HG03039 (cell line): ENCODE data around the gene CDAN1.
"Not testable (repeated sequence)": the region's sequence is repeated elsewhere in the genome, so short reads cannot be mapped to it uniquely, and the experiment has no call there.

Experiments
- ATAC-seq: cut with Tn5 transposase; IDR thresholded peaks from one replicate; pipeline ENCODE4 v1.9.1; 2021; ENCODE audit warnings: mild to moderate bottlenecking, moderate library complexity; ENCODE audit not compliant: unreplicated experiment

Gene CDAN1

DNA sequence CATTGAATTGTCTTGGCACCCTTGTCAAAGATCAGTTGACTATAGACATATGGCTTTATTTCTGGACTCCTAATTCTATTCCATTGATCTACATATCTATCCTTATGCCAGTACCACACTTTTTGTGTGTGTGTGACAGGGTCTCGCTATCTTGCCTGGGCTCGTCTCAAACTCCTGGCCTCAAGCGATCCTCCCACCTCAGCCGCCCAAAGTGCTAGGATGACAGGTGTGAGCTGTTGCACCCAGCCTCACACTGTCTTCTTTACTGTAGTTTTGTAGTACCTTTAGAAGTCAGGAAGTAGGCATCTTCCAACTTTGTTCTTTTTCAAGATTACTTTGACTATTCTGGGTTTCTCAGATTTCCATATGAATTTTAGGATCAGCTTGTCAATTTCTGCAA lies 24.3 kb downstream of the CDAN1 start:
- no peak for ATAC-seq

DNA sequence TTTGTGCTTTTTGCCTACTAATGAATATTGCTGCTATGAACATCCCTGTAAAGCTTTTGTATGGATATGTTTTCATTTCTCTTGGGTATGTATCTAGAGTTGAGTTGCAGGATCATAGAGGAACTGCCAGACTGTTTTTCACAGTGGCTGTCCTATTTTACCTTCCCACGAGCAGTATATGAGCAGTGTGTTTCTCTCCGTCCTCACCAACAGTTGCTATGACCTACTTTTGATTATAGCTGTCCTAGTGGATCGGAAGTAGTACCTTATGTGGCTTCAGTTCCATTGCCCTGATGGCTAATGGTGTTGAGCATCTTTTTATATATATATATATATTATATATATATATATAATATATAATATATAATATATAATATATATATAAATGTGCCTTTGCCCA lies 25.2 kb downstream of the CDAN1 start:
- ATAC-seq = no peak

DNA sequence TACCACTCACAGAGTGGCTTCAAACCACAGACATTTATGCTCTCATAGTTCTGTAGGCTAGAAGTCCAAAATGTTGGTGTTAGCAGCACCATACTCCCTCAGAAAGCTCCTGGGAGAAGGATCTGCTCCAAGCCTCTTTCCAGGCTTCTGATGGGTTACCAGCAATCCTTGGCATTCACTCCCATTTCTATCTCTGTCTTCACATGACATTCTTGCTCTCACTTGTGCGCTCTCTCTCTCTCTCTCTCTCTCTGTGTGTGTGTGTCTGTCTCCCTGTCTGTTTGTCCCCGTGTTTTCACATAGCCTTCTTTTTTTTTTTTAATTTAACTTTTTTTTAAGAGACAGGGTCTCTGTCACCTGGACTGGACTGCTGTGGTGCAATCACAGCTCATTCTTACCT lies 26.3 kb downstream of the CDAN1 start:
- ATAC-seq = no peak

DNA sequence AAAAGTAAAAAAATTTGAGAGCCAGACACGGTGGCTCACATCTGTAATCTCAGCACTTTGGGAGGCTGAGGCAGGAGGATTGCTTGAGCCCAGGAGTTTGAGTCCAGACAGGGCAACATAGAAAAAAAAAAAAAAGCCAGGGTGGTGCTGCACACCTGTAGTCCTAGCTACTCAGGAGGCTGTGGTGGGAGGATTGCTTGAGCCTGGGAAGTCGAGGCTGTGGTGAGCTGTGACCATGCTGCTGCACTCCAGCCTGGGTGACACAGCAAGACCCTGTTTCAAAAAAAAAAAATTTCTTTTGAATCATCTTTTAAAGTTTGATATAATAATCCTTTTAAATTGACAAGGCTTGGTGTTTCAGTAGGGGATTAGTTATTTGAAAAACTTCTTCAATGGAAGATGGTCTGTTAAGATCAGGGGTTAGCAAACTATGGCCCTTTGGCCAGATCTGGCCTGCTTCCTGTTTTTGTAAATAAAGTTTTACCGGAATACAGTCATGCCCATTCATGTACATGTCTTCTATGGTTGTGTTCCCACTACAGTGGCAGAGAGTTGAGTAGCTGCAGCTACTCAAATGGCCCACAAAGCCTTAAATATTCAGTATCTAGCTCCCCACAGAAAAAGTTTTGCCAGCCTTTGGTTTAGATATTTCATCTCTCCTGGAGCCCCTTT lies 28.9 kb downstream of the CDAN1 start:
- no peak for ATAC-seq

DNA sequence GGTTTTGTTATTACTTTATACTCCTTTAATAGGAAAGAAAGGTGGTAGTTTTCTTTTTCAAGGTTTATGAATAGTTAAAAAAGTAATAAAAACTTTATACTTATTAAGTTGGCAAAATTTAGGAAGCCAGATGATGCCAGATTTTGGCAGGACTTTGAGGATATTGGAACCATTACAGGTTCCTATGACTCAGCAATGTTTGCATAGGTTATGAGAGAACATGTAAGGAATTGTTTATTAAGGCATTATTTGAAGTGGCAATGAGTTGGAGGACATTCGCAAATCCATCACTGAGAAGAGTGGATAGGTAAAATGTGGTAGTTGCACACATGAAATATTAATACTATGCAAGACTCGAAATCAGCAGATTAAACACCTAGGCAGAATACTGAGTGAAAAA lies 29.9 kb downstream of the CDAN1 start:
- ATAC-seq = no peak

DNA sequence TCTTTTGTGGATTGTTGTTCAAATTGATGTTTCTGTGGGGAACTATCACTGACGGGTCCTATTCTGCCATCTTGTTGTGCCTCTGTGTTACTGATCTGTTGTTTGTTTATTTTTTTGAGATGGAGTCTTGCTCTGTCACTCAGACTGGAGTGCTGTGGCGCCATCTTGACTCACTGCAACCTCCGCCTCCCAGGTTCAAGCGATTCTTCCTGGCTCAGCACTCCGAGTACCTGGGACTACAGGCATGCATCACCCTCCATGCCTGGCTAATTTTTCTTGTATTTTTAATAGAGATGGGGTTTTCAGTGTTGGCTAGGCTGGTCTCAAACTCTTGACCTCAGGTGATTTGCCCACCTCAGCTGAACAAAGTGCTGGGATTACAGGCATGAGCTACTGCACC lies 31.6 kb downstream of the CDAN1 start:
- no peak for ATAC-seq

DNA sequence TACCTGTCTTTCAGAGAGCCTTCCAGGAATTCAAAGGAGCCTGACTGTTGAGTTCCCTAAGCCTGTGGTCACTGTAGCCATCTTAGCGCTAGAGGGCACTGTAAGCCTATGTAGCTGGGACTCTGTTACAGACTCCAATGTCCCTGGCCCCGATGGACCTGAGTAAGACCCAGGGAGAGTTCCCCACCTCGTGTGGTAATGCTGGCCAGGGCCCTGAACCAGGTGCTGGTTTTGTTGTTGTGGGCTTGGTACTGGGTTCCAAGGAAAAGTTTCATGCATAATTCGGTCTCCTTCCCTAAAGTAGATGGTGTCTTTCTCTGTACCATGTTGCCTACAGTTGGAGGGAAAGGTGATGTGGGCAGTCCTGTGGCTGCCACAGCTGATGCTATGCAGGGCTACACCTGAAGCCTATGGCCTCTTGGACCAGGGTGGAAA lies 32.4 kb downstream of the CDAN1 start:
- no peak for ATAC-seq

DNA sequence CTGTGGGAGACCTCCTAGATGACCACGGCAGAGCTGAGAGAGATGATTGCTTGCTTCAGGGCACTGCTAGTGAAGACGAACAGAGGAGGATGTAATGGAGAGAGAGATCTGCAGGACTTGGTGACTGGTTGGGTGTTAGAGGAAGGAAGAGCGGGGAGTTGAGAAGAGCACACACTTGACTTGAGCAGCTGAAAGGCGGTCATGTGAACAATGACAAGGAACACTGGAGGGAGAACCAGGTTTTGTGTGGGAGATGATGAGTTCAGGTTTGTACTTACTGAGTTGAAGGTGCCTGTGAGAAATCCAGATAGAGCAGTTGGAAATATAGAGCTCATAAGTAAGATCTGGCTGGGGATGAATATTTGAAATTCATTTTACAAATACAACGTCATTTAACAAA lies 40.3 kb downstream of the CDAN1 start:
- ATAC-seq = no peak

DNA sequence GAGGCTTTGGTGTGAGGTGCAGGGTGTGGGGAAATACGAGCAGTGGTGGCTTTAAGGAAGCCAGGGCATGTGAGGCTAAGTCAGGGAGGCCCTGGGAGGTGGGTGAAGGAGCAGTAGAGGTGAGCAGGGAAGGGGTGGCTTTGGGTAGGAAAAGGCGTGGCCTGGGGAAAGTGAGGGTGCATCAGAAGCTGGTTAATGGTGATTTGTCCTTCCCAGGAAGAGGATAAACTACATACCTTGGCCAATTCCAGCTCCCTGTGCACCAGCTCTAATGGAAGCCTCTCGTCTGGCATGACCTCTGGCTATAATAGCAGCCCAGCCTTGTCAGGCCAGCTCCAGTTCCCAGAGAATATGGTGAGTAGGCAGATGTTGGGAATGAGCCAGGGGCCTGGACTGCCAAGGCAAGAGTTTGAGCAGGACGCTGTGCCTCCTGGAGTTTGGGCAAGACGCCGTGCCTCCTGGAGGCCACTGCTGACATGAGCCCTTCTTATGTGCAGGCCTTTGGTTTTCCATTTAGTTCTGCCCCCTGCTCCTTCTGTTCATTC lies 41.3 kb downstream of the CDAN1 start:
- ATAC-seq = no peak

DNA sequence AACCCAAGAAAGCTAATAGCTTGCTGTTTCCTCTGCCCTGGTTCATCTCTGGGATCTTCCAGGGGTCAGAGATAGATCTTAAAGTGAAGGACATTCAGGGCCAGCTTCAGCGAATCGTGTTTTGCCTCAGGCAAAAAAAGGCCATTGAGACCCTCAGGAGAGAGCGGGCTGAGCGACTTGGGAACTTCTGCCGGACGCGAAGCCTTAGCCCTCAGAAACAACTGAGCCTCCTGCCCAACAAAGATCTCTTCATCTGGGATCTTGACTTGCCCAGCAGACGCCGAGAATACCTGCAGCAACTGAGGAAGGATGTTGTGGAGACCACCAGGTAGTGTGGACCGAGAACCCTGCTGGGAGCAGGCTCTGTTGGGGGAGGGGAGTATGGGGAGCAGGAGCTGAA lies 42.5 kb downstream of the CDAN1 start:
- ATAC-seq = no peak

DNA sequence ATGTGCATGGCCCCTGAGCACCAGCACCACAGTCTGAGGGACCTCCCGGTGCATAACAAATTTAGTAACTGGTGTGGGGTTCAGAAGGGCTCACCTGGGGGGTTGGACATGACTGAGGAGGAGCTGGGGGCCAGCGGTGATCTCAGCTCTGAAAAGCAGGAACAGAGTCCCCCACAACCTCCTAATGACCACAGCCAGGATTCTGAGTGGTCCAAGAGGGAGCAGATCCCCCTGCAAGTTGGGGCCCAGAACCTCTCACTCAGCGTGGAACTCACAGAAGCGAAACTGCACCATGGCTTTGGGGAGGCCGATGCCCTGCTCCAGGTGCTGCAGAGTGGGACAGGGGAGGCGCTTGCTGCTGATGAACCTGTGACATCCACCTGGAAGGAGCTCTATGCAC lies 43.0 kb downstream of the CDAN1 start:
- no peak for ATAC-seq

DNA sequence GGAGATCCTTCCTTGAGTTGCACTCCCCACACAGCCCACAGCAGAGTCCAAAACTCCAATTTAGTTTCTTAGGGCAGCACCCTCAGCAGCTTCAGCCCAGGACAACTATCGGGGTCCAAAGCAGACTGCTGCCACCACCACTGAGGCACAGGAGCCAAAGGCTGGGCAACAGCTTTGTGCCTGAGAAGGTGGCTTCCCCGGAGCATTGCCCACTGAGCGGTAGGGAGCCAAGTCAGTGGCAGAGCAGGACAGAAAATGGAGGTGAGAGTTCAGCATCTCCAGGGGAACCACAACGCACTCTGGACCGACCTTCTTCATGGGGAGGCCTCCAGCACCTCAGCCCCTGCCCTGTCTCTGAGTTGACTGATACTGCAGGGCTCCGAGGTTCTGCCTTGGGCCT lies 43.4 kb downstream of the CDAN1 start:
- ATAC-seq = no peak

DNA sequence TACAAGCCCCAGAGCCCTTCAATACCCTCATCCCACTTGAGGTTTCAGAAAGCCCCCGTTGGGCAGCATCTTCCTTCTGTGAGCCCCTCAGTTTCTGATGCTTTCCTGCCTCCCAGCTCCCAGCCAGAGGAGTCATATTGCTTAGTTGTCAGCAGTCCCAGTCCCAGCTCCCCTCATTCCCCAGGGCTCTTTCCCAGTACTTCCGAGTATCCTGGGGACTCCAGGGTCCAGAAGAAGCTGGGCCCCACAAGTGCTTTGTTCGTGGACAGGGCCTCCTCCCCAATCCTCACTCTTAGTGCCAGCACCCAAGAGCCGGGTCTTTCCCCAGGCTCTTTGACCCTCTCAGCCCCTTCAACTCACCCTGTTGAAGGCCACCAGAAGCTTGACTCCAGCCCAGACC lies 43.9 kb downstream of the CDAN1 start:
- ATAC-seq = no peak

DNA sequence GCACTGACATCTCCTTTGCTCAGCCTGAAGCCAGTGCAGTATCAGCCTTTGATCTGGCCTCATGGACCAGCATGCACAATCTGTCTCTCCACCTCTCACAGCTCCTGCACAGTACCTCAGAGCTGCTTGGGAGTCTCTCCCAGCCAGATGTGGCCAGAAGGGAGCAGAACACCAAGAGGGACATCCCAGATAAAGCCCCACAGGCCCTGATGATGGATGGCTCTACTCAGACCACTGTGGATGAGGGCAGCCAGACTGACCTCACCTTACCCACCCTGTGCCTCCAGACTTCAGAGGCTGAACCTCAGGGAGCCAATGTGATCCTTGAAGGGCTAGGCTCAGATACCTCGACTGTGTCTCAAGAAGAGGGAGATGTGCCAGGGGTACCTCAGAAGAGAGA lies 44.4 kb downstream of the CDAN1 start:
- no peak for ATAC-seq

DNA sequence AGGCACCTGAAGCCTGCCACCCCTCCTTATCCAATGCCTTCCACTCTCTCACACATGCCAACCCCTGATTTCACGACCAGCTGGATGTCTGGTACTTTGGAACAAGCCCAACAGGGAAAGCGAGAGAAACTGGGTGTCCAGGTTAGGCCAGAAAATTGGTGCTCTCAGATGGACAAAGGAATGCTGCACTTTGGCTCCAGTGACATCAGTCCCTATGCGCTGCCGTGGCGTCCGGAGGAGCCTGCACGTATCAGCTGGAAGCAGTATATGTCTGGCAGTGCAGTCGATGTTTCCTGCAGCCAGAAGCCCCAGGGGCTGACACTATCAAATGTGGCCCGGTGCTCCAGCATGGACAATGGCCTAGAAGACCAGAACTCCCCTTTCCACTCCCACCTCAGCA lies 45.2 kb downstream of the CDAN1 start:
- no peak for ATAC-seq

DNA sequence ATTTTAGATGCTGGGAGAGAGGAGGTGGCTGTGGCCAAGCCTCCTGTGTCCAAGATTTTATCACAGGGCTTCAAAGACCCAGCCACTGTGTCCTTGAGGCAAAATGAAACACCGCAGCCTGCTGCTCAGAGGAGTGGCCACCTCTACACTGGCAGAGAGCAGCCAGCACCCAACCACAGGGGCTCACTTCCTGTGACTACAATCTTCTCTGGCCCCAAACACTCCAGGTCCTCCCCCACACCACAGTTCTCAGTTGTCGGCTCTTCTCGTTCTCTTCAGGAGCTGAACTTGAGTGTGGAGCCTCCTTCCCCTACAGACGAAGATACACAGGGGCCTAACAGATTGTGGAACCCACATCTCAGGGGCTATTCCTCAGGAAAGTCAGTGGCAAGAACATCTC lies 45.6 kb downstream of the CDAN1 start:
- ATAC-seq = no peak

DNA sequence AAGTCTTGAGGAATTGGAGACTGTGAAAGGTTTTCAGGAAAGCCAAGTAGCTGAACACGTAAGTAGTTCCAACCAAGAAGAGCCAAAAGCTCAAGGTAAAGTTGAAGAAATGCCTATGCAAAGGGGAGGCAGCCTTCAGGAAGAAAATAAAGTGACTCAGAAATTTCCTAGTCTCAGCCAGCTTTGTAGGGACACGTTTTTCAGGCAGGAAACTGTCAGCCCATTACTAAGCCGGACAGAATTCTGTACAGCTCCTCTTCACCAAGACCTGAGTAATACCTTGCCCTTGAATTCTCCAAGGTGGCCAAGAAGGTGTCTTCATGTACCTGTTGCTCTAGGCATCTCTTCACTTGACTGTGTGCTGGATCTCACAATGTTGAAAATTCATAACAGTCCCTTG lies 48.6 kb downstream of the CDAN1 start:
- ATAC-seq = no peak

DNA sequence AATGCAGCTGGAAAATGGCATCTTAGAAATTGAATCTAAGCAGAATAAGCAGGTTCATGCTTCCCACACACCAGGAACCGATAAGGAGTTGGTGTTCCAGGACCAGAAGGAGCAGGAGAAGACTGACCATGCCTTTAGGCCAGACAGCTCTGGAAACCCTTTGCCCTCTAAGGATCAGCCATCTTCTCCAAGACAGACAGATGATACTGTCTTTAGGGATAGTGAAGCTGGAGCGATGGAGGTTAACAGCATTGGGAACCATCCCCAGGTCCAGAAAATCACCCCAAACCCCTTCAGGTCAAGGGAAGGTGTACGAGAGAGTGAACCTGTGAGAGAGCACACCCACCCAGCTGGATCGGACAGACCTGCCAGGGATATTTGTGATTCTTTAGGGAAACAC lies 49.2 kb downstream of the CDAN1 start:
- ATAC-seq = no peak

DNA sequence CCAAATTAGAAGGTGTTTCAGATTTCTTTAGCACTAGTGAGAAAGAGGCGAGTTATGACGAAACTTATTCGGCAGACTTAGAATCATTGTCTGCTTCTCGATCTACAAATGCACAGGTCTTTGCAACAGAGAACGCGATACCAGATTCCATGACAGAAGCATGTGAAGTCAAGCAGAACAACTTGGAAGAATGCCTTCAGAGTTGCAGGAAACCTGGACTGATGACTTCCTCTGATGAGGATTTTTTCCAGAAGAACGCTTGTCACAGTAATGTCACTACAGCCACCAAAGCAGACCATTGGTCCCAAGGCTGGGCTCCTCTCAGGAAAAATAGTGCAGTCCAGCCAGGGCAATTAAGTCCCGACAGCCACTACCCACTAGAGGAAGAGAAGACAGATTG lies 50.6 kb downstream of the CDAN1 start:
- ATAC-seq = no peak

DNA sequence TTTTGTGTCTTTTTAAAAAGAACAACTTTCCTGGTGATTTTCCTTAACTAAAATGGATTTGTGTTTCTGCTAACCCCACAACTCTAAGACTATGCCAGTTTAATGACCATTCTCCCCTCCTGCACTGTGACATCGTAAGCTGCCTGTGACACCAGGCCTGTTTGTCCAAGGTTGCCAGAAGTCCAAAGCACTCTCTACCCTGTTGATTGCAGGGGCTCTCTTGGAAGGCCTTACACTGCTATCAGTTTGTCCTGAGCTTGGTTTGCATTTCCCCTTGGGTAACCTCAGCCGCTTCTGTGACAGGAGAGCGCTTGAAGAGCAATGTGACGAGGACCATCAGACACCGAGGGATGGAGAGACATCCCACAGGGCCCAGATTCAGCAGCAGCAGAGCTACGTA lies 55.8 kb downstream of the CDAN1 start:
- ATAC-seq = no peak

DNA sequence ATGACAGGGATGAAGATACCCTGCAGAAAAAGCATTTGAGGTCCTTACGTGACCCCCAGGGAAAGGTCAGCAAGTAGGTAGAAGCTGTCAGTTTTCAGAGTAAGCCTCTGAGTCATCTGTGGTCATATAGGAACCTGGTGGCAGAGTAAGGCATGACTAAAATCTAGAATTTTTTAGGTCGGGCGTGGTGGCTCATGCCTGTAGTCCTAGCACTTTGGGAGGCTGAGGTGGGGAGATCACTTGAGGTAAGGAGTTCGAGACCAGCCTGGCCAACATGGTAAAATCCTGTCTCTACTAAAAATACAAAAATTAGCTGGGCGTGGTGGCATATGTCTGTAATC lies 56.8 kb downstream of the CDAN1 start:
- not testable (repeated sequence) for ATAC-seq

DNA sequence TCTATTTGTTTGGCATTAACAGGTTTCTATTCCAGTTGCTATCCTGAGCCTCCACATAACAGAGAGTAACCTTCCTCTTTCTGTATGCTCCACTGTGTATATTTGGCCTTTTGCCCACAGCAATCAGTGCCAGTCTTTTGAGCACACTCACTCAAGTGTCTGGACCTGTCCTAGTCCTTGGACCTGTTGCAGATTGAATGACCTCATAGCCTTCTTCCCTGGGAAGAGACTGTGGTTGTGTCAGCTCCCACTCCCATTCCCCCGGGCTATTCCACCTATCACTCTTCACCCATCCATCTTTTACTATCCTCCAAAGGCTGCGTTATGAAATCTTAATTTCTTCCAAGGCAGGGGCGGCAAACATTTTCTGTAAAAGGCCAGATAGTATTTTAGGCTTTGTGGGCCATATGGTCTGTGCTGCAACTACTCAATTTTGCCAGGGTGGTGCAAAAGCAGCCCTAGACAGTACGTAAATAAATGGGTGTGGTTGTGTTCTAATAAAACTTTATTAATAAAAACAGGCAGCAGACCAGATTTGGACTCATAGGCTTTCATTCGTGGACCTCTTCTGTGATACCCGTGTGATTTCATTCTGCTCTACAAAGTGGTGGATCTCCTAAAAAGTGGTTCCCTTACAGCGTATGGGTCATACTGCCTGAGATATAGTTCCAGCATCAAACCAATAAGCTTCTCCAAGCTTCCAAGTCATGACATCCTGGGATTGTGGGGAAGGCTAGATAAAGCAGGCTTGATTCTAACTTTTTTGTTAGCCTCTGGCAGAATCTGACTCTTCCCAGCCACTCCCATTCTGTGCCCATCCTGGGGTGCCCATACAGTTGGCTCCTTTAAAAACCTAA lies 57.4 kb downstream of the CDAN1 start:
- no peak for ATAC-seq
